ENCODE data around the gene PLEKHA1. TPM values are rescaled to one million over a fixed set of nuclear protein-coding genes. Genes with fewer than 3 reads are reported as not detected.

Gene PLEKHA1
- total and polyA plus RNA-seq, 2 of the 13 experiments (the other 11 are each of a cell fraction or from before 2014, with no cell fraction given), result 32.2 to 53.3 TPM

DNA sequence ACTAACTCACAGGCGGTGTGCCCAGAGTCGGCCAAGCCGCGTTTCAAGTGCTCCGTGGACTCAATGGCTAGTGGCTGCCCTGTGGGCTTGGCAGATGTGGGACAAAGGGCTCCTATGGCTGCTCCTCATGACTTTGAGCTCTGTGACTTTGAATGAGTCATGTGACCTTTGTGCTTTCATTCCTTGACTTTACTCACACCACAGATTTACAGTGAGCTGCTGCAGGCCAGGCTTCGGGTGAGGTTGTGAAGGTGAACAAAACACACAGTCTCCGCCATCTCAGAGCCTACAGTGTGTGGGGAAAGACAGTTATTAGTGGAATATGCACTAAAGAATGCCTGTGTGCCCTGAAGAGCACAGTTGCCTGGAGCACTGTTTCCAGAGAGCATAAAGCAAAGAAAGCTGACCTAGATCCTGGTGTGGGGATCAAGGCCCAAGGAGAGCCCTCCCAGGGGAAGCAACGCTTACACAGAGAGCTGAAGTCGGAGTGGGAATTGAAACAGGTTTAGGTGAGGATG lies 29.7 kb upstream of the PLEKHA1 start (continued):
- TF ChIP-seq ZNF362 (CRISPR knock-in tag; IDR thresholded peaks at IDR 0.05; ENCODE audit: borderline replicate concordance) (no peak), ZBTB21 (CRISPR knock-in tag; IDR thresholded peaks at IDR 0.05) (no peak), ZNF513 (CRISPR knock-in tag; conservative IDR thresholded peaks at IDR 0.05) (no peak), ZBTB38 (CRISPR knock-in tag; IDR thresholded peaks at IDR 0.05) (peak; percentile 87; the same call in 1 of the 2 replicates), DRAP1 (CRISPR knock-in tag; IDR thresholded peaks at IDR 0.05) (peak; percentile 54), ZNF567 (CRISPR knock-in tag; IDR thresholded peaks at IDR 0.05; ENCODE audit: borderline replicate concordance) (no peak), ZNF354B (CRISPR knock-in tag; IDR thresholded peaks at IDR 0.05) (no peak), BCL6 (CRISPR knock-in tag; IDR thresholded peaks at IDR 0.05) (peak; percentile 51; the same call in 1 of the 2 replicates), SIX1 (CRISPR knock-in tag; IDR thresholded peaks at IDR 0.05; ENCODE audit: borderline replicate concordance) (no peak), ZNF777 (CRISPR knock-in tag; IDR thresholded peaks at IDR 0.05) (no peak), HNF1B (CRISPR knock-in tag; IDR thresholded peaks at IDR 0.05) (peak; percentile 66; the same call in 1 of the 2 replicates), ISL2 (CRISPR knock-in tag; IDR thresholded peaks at IDR 0.05) (peak; percentile 48; the same call in 1 of the 2 replicates), ZNF747 (CRISPR knock-in tag; IDR thresholded peaks at IDR 0.05; ENCODE audit: borderline replicate concordance) (no peak), ZNF441 (CRISPR knock-in tag; IDR thresholded peaks at IDR 0.05; ENCODE audit: borderline replicate concordance) (peak; percentile 66; the same call in 1 of the 2 replicates), SRY (CRISPR knock-in tag; IDR thresholded peaks at IDR 0.05) (no peak; the same call in 1 of the 2 replicates), HHEX (CRISPR knock-in tag; IDR thresholded peaks at IDR 0.05) (no peak), ZNF17 (CRISPR knock-in tag; IDR thresholded peaks at IDR 0.05) (no peak), HNRNPLL (IDR thresholded peaks at IDR 0.05; ENCODE audit: low read depth, low read length, poor library complexity, severe bottlenecking) (no peak), ZNF564 (CRISPR knock-in tag; IDR thresholded peaks at IDR 0.05) (no peak)
- TF ChIP-seq, protein P1, sequence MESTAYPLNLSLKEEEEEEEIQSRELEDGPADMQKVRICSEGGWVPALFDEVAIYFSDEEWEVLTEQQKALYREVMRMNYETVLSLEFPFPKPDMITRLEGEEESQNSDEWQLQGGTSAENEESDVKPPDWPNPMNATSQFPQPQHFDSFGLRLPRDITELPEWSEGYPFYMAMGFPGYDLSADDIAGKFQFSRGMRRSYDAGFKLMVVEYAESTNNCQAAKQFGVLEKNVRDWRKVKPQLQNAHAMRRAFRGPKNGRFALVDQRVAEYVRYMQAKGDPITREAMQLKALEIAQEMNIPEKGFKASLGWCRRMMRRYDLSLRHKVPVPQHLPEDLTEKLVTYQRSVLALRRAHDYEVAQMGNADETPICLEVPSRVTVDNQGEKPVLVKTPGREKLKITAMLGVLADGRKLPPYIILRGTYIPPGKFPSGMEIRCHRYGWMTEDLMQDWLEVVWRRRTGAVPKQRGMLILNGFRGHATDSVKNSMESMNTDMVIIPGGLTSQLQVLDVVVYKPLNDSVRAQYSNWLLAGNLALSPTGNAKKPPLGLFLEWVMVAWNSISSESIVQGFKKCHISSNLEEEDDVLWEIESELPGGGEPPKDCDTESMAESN (CRISPR knock-in tag; conservative IDR thresholded peaks at IDR 0.05), result 0 out of 2 replicates have a peak, but pooled peaks have one; percentile 29
- TF ChIP-seq, protein P2, sequence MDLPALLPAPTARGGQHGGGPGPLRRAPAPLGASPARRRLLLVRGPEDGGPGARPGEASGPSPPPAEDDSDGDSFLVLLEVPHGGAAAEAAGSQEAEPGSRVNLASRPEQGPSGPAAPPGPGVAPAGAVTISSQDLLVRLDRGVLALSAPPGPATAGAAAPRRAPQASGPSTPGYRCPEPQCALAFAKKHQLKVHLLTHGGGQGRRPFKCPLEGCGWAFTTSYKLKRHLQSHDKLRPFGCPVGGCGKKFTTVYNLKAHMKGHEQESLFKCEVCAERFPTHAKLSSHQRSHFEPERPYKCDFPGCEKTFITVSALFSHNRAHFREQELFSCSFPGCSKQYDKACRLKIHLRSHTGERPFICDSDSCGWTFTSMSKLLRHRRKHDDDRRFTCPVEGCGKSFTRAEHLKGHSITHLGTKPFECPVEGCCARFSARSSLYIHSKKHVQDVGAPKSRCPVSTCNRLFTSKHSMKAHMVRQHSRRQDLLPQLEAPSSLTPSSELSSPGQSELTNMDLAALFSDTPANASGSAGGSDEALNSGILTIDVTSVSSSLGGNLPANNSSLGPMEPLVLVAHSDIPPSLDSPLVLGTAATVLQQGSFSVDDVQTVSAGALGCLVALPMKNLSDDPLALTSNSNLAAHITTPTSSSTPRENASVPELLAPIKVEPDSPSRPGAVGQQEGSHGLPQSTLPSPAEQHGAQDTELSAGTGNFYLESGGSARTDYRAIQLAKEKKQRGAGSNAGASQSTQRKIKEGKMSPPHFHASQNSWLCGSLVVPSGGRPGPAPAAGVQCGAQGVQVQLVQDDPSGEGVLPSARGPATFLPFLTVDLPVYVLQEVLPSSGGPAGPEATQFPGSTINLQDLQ (CRISPR knock-in tag; IDR thresholded peaks at IDR 0.05), result no peak
